ENCODE measurements around the gene PCGF1.

The PCGF1 gene

GRCh38 chr2:74514368-74515270 is 7.1 kb upstream of the PCGF1 start, which contains the start of gene TLX2:
Gene TLX2 (plus strand): TSS chr2:74514450. CDS start chr2:74514807, 357 bp downstream.
- DNase-seq: no peak

DNA sequence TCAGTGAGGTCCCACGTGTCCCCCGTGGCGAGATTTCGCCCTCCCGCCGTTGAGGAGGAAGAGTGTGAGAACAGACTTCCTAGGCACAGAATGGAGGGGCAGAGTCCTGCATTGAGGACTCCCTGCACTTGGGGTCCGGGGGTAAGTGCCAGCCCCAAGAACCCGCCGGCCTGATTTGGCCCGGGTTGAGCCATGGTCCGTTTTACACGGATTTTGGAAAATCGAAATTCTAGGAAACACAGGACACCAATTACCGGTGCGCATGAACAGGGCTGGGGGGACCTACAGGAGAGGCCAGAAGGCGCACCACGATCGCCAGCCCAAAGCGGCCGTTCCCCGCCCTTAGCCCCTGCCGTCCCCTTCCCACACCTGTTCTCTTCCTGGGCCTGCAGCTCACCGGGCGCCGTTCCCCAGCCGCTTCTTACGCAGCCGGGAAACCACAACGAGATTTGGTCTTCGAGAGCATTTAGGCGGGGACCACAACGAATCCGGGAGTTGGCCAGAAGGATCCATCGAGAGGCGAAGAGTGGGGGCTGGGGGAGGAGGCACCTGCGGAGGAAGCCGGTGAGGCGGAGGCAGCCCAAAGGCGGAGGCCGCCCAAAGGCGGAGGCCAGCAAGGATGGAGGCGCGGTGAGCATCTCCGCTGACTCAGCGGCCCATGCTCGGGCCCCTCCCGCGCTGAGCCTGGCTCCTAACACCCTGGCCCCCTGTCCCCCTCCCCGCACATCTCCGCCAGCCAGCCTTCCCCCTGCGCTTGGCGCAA is 6.3 kb upstream of the PCGF1 start:
- no peak for DNase-seq

GRCh38 chr2:74512744-74513604 is 5.5 kb upstream of the PCGF1 start:
- DNase-seq: no peak

- DNase-seq: no peak
Observed at GRCh38 chr2:74511104-74511989, 3.9 kb upstream of the PCGF1 start.

DNA sequence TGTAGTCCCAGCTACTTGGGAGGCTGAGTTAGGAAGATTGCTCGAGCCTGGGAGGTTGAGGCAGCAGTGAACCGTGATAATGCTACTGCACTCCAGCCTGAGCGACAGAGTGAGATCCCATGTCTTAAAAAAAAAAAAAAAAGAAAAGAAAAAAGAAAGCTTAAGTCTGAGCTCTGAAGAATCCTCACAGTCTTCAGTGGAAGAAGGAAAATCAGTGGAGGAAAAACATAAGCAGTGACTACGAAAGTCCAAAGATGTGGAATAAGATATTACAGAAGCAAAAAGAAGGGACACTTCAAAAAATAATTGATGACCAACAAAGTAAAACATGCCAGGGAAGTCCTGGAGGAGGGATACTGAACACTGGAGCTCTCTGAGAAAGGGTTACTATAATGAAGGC is 2.8 kb upstream of the PCGF1 start:
- DNase-seq: no peak

- DNase-seq: no peak
Observed at GRCh38 chr2:74507926-74508520, 528 bp upstream of the PCGF1 start.

DNA sequence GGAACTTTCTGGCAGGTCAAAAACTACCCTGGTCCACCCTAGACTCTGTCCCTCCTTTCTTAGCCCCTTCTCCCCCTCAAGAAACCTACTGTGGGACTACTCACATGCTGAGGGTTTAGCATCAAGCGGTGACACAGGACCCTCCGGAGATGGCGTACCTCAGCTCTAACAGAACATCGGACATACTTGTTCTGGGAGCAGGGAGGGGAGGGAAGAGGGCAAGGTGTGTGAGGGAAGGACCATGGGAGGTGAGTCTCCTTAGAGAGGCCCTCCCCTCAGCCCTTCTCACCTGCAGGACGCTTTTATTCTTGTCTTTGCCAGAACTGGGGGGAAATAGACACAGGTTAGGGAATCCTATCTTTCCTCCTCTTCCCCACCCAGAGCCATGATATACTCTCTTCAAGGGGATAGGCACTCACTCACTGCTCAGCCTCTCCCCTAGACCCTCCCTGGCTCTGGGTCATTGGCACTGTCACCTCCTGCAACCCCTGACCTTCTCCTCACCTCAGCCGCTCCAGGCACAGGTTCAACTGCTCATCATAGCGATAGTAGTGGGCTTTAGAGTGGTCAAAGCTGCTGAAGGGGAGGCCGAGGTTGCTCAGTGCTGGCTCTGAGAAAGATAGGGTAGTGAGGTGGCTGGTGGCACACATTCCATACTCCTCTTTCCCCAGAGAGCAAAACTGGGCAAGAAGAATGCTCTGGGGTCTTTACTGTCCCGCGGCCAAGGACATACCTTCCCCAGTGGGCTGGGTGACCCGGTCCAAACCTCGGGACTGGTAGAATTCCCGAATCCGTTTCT is 1.8 kb downstream of the PCGF1 start:
- DNase-seq: no peak

DNA sequence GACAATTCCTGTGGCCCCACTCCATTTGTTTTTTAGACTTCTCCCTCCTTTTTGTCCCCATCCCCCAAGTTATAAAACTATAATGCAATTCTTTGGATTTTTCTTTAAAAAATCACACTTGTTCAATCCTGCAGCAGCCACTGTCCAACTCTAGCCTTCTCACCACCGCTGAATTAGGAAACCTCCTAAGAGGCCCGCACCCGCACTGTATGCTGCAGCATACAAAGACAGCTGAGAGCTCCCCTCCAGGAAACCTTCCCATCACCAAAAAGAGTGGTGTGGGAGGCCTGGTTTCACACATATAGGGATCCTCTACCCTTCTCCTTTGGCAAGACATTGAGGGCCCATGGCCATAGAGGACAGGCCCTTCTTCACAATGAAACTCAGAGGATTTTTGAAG is 2.9 kb downstream of the PCGF1 start:
- no peak for DNase-seq

- DNase-seq: no peak
Observed at GRCh38 chr2:74503506-74504475, 3.7 kb downstream of the PCGF1 start.

DNA sequence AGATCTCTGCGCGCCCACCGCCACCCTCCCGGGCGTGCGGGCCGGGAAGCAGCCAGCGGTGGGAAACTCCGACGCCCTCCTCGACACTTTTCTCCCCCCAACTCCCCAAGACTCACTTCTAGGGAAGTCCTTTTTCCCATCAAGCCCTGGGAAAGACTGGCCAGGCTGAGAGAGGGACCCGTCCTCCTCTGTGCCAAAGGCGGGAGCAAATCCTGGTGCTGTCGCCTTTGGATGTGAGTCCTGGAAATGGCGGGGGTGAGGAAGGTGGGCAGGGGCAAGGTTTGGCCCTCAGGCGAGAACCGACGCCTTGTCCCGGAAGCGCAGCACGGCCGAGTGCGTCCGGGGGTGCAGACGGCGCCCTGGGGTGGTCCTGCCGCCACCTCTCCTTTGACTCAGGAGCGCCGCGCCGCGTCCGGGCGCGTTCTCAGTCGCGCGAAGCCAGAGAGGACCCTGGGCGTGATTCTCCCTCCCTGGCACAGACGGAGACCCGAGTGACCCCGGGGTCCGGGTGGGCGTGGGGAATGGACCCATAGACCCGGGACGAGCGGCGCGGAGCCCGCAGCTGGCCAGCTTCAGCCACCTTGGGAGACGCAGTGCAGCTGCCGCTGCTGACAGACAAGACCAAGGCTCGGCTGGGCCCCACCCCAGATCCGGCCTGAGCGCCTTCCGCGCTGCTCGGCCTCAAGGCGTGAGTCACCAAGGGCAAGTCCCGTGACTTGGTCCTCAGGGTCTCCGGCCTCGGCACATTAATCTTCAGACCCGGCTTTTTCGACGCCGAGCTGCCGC is 4.6 kb downstream of the PCGF1 start:
- peak; percentile 55 for DNase-seq

GRCh38 chr2:74502147-74502719 is 5.3 kb downstream of the PCGF1 start:
- no peak for DNase-seq

DNA sequence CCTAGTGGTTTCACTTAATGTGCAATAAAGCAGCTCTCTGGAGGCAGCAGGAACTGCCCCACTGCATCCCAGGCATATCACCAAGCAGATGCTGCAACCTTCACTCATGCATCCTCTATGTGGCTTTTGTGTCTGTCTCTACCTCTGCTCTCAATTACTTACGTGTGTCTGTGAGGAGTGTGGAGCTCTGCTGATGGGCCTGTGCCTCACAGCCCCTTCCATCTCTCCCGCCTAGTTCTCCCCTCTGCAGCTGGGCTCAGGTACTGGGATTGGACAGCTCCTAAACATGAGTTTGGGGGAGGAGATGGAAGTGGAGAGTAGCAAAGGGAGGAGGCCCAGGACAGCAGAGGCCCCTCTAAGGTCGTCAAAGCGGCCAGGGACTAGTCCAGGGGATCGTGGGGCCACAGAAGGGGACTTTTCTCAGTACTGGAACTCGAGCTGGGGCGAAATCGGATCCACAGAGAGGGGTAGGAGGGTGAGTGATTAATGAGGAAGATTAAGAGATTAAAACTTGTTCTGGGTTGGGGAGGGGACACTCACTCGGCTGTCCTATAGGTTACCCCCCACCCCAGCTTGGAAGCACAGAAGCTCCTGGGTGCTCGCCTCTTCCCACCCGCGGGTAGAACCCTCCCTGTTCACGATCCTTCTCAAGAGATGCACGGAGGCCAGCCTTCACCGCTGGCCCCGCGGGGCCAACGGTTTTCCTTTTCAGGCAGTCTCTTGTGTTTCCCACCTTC is 6.0 kb downstream of the PCGF1 start:
- no peak for DNase-seq

DNA sequence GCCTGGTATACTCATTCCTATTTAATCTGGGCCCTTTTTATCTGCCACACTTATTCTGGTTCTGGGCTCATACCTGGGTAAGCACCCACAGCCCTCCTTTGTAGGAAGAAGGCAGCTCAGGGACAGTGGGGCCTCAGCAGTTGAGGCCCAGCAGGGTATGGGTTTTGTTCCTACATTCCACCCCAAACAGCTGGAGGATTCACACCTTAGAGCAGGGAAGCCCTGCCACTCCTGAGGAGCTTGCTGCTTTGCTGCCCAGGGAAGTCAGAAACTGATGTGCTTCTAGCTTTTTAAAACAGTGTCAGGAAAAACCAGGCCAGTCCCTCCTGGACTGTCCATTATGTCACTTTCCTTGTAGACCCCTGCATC is 6.9 kb downstream of the PCGF1 start:
- no peak for DNase-seq

- DNase-seq: no peak
Observed at GRCh38 chr2:74499940-74500577, 7.4 kb downstream of the PCGF1 start.

- no peak for DNase-seq
Observed at GRCh38 chr2:74499267-74499939, 8.1 kb downstream of the PCGF1 start, which contains the start of gene LBX2. Gene LBX2 (minus strand): TSS chr2:74499603. CDS start chr2:74499537, 66 bp downstream.

All from CD4-positive, alpha-beta T cell treated with Interleukin-4 for 4 hours (primary cell).